HEK293 (cell line): Measurements from ENCODE around the gene TFB2M.

Experiments used
- CTCF ChIA-PET: fragments of 350-600 bp; formaldehyde crosslinking; extraction: SDS; loops from one replicate; lab custom pipeline; 2021; ENCODE audit warnings: antibody characterized with exemption; lab: Yijun Ruan, JAX
- POLR2A ChIA-PET: fragments of 300-600 bp; formaldehyde crosslinking; extraction: SDS; loops from one replicate; lab custom pipeline; 2020; ENCODE audit warnings: antibody characterized with exemption, inconsistent platforms; lab: Yijun Ruan, JAX
- H3K27ac ChIP-seq: fragments of 200-500 bp; sonication (Bioruptor generic); 2 replicates; pipeline ENCODE4 v1.5.1; 2014; ENCODE audit warnings: low read depth, low read length, control low read depth, inconsistent platforms; ENCODE audit errors: extremely low read depth
- H3K36me3 ChIP-seq, 2 experiments: fragments of 200-500 bp in 1 of 2; sonication (Bioruptor generic) in 1 of 2; 1 replicate in 1 of 2; 2 replicates in 1 of 2; pipeline ENCODE4 v1.5.1; 2014 to 2017; ENCODE audit warnings: inconsistent platforms in 2 of 2, low read length in 2 of 2; ENCODE audit not compliant: control insufficient read depth in 2 of 2, insufficient read depth in 1 of 2
- H3K4me1 ChIP-seq: fragments of 200-500 bp; sonication (Bioruptor generic); 2 replicates; pipeline ENCODE4 v1.5.1; 2014; ENCODE audit warnings: mild to moderate bottlenecking, low read length, inconsistent platforms; ENCODE audit not compliant: control insufficient read depth, insufficient read depth
- H3K4me3 ChIP-seq: 2 replicates; pipeline ENCODE4 v1.5.1; 2011; ENCODE audit warnings: low read depth, mild to moderate bottlenecking, control low read depth, low read length, moderate library complexity
- H3K9me3 ChIP-seq: fragments of 200-500 bp; sonication (Bioruptor generic); 2 replicates; pipeline ENCODE4 v1.5.1; 2014; ENCODE audit warnings: low read depth, low read length, inconsistent platforms; ENCODE audit not compliant: control insufficient read depth, insufficient read depth
- GLI2 ChIP-seq: fragments of 450-650 bp; formaldehyde crosslinking; IDR thresholded peaks from 2 replicates; pipeline ENCODE4; 2017; ENCODE audit warnings: missing biosample characterization, missing genetic modification characterization, low read depth, borderline replicate concordance
- KLF1 ChIP-seq: fragments of 450-650 bp; formaldehyde crosslinking; IDR thresholded peaks from 2 replicates; pipeline ENCODE4 v1.5.1; 2016; ENCODE audit warnings: missing biosample characterization, missing genetic modification characterization
- KLF7 ChIP-seq: fragments of 450-650 bp; formaldehyde crosslinking; IDR thresholded peaks from 2 replicates; pipeline ENCODE4 v1.5.1; 2016; ENCODE audit warnings: missing biosample characterization, missing genetic modification characterization, borderline replicate concordance
- MEIS1 ChIP-seq: sonication (generic); formaldehyde crosslinking; IDR thresholded peaks from 2 replicates; pipeline ENCODE4 v1.8.1; 2022; ENCODE audit warnings: missing genetic modification reagents, mild to moderate bottlenecking, borderline replicate concordance
- ZNF10 ChIP-seq: fragments of 450-650 bp; formaldehyde crosslinking; IDR thresholded peaks from 2 replicates; pipeline ENCODE4 v1.5.1; 2017; ENCODE audit warnings: missing biosample characterization, missing genetic modification characterization
- ZNF16 ChIP-seq: fragments of 450-650 bp; formaldehyde crosslinking; IDR thresholded peaks from 2 replicates; pipeline ENCODE4 v1.5.1; 2016; ENCODE audit warnings: low read depth, missing biosample characterization, missing genetic modification characterization
- ZNF2 ChIP-seq: fragments of 450-650 bp; formaldehyde crosslinking; IDR thresholded peaks from 2 replicates; pipeline ENCODE4 v1.5.1; 2016; ENCODE audit warnings: missing biosample characterization, missing genetic modification characterization
- ZNF211 ChIP-seq: fragments of 450-650 bp; formaldehyde crosslinking; IDR thresholded peaks from 2 replicates; pipeline ENCODE4 v1.5.1; 2016; ENCODE audit warnings: low read depth, missing biosample characterization, missing genetic modification characterization
- ZNF354C ChIP-seq: fragments of 450-650 bp; formaldehyde crosslinking; IDR thresholded peaks from 2 replicates; pipeline ENCODE4 v1.5.1; 2016; ENCODE audit warnings: missing biosample characterization, missing genetic modification characterization, low read depth, borderline replicate concordance
- ZNF629 ChIP-seq: fragments of 450-650 bp; formaldehyde crosslinking; IDR thresholded peaks from 2 replicates; pipeline ENCODE4 v1.5.1; 2017; ENCODE audit warnings: missing biosample characterization, missing genetic modification characterization
- ZNF701 ChIP-seq: fragments of 450-650 bp; formaldehyde crosslinking; IDR thresholded peaks from 2 replicates; pipeline ENCODE4 v1.5.1; 2016; ENCODE audit warnings: missing biosample characterization, missing genetic modification characterization
- TF ChIP-seq, protein P1 (sequence below): fragments of 450-650 bp; formaldehyde crosslinking; IDR thresholded peaks from 2 replicates; pipeline ENCODE4 v1.5.1; 2017; ENCODE audit warnings: missing biosample characterization, missing genetic modification characterization
- TF ChIP-seq, protein P2 (sequence below): fragments of 450-650 bp; formaldehyde crosslinking; conservative IDR thresholded peaks from 2 replicates; pipeline ENCODE4 v1.5.1; 2016; ENCODE audit warnings: low read depth, missing biosample characterization, missing genetic modification characterization
- TF ChIP-seq, protein P3 (sequence below): sonication (generic); formaldehyde crosslinking; IDR thresholded peaks from 2 replicates; pipeline ENCODE4 v1.8.1; 2022; ENCODE audit warnings: mild to moderate bottlenecking, moderate library complexity, missing genetic modification reagents
- TF ChIP-seq, protein P4 (sequence below): fragments of 450-650 bp; formaldehyde crosslinking; optimal IDR thresholded peaks from 2 replicates; pipeline ENCODE3; 2016; ENCODE audit warnings: missing biosample characterization, mild to moderate bottlenecking, missing genetic modification characterization
- TF ChIP-seq, protein P5 (sequence below): fragments of 450-650 bp; formaldehyde crosslinking; IDR thresholded peaks from 2 replicates; pipeline ENCODE4 v1.5.1; 2016; ENCODE audit warnings: missing biosample characterization, missing genetic modification characterization
- TF ChIP-seq, protein P6 (sequence below): fragments of 450-650 bp; formaldehyde crosslinking; IDR thresholded peaks from 2 replicates; pipeline ENCODE4 v1.5.1; 2016; ENCODE audit warnings: missing biosample characterization, missing genetic modification characterization, low read depth
- TF ChIP-seq, protein P7 (sequence below): fragments of 450-650 bp; formaldehyde crosslinking; IDR thresholded peaks from 2 replicates; pipeline ENCODE4 v1.5.1; 2016; ENCODE audit warnings: missing biosample characterization, missing genetic modification characterization

Gene TFB2M

DNA sequence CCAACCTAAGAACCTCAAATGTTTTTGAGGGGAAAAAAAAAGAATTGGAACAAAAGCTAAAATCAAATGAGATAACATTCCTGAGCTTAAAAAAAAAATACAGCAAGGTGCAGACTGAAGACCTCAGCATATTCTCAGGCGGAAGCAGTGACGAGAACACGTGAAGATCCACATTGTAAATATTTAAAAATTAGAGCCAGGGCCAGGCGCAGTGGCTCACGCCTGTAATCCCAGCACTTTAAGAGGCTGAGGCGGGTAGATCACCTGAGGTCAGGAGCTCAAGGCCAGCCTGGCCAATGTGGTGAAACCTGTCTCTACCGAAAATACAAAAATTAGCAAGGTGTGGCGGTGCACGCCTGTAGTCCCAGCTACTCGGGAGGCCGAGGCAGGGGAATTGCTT lies 15.7 kb downstream of the TFB2M start:
- Histone ChIP-seq H3K4me3 (no peak overlapping the region), H3K4me1 (no peaks in the 10 kb centered on the region), H3K36me3 (peaks cover 0 to 48% of the 10 kb centered on the region in 2 experiments; a peak in 2 of 3 replicates)
- TF ChIP-seq, protein P1, sequence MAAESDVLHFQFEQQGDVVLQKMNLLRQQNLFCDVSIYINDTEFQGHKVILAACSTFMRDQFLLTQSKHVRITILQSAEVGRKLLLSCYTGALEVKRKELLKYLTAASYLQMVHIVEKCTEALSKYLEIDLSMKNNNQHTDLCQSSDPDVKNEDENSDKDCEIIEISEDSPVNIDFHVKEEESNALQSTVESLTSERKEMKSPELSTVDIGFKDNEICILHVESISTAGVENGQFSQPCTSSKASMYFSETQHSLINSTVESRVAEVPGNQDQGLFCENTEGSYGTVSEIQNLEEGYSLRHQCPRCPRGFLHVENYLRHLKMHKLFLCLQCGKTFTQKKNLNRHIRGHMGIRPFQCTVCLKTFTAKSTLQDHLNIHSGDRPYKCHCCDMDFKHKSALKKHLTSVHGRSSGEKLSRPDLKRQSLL = no peak
- TF ChIP-seq ZNF354C (tag by site-specific recombination) = no peak
- no peak for TF ChIP-seq ZNF2 (tag by site-specific recombination)
- TF ChIP-seq, all 188 proteins: peak for 0
- POLR2A ChIA-PET = no interaction called here
- CTCF ChIA-PET = no interaction called here
- H3K27ac ChIP-seq = no peak overlapping the region
- no peaks in the 10 kb centered on the region for H3K9me3 ChIP-seq

DNA sequence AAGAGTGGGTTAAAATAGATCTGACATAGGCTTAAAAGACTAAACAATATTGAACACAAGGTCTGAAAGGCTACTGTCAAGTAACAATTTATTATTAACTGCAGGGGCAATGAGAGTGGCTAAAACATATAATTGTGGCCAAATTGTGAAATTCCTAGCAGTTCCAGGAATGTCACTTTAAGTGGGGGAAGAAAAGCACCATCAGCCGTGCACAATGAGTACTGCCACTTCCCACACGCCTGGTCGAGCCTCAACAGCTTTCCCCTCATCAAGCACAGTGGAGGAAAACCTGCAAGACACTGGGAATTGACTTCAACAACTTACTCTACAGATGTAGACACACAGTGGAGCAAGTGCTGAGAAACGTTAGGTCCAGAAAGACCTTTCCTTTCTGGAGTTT lies 16.4 kb downstream of the TFB2M start:
- Histone ChIP-seq H3K4me1 (no peaks in the 10 kb centered on the region), H3K36me3 (peaks cover 0 to 41% of the 10 kb centered on the region in 2 experiments; a peak in 2 of 3 replicates), H3K9me3 (no peaks in the 10 kb centered on the region), H3K4me3 (no peak overlapping the region), H3K27ac (no peak overlapping the region)
- CTCF ChIA-PET = no interaction called here
- POLR2A ChIA-PET = no interaction called here
- no peak for TF ChIP-seq KLF7 (tag by site-specific recombination)
- TF ChIP-seq ZNF10 = no peak
- no peak for TF ChIP-seq ZNF211 (tag by site-specific recombination)

DNA sequence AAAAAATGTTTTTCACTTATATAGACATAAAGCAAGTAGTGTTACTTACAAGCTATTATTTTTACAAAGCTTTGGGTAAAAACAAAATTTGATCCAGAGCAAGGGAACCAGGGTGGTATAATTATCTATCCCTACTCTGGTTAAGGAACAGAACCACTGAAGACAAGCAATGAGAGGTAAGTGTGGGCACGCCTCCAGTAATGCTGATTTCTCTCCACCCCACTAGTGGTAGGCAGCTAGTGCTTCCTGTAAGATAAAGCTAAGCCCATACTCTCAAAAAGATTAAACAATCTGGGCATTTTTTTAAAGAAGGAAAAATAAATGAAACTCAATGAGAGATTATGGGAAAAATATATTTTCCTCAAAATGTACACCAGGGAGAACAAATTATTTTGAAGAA lies 22.1 kb downstream of the TFB2M start:
- Histone ChIP-seq H3K27ac (no peak overlapping the region), H3K36me3 (peaks cover 0 to 38% of the 10 kb centered on the region in 2 experiments; a peak in 2 of 3 replicates), H3K4me1 (no peaks in the 10 kb centered on the region), H3K9me3 (no peaks in the 10 kb centered on the region), H3K4me3 (no peak overlapping the region)
- POLR2A ChIA-PET = no interaction called here
- TF ChIP-seq, protein P2, sequence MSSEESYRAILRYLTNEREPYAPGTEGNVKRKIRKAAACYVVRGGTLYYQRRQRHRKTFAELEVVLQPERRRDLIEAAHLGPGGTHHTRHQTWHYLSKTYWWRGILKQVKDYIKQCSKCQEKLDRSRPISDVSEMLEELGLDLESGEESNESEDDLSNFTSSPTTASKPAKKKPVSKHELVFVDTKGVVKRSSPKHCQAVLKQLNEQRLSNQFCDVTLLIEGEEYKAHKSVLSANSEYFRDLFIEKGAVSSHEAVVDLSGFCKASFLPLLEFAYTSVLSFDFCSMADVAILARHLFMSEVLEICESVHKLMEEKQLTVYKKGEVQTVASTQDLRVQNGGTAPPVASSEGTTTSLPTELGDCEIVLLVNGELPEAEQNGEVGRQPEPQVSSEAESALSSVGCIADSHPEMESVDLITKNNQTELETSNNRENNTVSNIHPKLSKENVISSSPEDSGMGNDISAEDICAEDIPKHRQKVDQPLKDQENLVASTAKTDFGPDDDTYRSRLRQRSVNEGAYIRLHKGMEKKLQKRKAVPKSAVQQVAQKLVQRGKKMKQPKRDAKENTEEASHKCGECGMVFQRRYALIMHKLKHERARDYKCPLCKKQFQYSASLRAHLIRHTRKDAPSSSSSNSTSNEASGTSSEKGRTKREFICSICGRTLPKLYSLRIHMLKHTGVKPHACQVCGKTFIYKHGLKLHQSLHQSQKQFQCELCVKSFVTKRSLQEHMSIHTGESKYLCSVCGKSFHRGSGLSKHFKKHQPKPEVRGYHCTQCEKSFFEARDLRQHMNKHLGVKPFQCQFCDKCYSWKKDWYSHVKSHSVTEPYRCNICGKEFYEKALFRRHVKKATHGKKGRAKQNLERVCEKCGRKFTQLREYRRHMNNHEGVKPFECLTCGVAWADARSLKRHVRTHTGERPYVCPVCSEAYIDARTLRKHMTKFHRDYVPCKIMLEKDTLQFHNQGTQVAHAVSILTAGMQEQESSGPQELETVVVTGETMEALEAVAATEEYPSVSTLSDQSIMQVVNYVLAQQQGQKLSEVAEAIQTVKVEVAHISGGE (tag by site-specific recombination) = no peak
- TF ChIP-seq, protein P3, sequence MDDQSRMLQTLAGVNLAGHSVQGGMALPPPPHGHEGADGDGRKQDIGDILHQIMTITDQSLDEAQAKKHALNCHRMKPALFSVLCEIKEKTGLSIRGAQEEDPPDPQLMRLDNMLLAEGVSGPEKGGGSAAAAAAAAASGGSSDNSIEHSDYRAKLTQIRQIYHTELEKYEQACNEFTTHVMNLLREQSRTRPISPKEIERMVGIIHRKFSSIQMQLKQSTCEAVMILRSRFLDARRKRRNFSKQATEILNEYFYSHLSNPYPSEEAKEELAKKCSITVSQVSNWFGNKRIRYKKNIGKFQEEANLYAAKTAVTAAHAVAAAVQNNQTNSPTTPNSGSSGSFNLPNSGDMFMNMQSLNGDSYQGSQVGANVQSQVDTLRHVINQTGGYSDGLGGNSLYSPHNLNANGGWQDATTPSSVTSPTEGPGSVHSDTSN (CRISPR knock-in tag) = no peak
- no peak for TF ChIP-seq ZNF629 (tag by site-specific recombination)
- TF ChIP-seq, protein P4, sequence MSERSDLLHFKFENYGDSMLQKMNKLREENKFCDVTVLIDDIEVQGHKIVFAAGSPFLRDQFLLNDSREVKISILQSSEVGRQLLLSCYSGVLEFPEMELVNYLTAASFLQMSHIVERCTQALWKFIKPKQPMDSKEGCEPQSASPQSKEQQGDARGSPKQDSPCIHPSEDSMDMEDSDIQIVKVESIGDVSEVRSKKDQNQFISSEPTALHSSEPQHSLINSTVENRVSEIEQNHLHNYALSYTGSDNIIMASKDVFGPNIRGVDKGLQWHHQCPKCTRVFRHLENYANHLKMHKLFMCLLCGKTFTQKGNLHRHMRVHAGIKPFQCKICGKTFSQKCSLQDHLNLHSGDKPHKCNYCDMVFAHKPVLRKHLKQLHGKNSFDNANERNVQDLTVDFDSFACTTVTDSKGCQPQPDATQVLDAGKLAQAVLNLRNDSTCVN (tag by site-specific recombination) = no peak
- no peak for TF ChIP-seq GLI2 (tag by site-specific recombination)
- TF ChIP-seq KLF1 = no peak
- TF ChIP-seq, protein P5, sequence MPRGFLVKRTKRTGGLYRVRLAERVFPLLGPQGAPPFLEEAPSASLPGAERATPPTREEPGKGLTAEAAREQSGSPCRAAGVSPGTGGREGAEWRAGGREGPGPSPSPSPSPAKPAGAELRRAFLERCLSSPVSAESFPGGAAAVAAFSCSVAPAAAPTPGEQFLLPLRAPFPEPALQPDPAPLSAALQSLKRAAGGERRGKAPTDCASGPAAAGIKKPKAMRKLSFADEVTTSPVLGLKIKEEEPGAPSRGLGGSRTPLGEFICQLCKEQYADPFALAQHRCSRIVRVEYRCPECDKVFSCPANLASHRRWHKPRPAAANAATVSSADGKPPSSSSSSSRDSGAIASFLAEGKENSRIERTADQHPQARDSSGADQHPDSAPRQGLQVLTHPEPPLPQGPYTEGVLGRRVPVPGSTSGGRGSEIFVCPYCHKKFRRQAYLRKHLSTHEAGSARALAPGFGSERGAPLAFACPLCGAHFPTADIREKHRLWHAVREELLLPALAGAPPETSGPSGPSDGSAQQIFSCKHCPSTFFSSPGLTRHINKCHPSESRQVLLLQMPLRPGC (tag by site-specific recombination) = no peak
- TF ChIP-seq, protein P6, sequence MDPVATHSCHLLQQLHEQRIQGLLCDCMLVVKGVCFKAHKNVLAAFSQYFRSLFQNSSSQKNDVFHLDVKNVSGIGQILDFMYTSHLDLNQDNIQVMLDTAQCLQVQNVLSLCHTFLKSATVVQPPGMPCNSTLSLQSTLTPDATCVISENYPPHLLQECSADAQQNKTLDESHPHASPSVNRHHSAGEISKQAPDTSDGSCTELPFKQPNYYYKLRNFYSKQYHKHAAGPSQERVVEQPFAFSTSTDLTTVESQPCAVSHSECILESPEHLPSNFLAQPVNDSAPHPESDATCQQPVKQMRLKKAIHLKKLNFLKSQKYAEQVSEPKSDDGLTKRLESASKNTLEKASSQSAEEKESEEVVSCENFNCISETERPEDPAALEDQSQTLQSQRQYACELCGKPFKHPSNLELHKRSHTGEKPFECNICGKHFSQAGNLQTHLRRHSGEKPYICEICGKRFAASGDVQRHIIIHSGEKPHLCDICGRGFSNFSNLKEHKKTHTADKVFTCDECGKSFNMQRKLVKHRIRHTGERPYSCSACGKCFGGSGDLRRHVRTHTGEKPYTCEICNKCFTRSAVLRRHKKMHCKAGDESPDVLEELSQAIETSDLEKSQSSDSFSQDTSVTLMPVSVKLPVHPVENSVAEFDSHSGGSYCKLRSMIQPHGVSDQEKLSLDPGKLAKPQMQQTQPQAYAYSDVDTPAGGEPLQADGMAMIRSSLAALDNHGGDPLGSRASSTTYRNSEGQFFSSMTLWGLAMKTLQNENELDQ (tag by site-specific recombination) = no peak
- no peak for TF ChIP-seq ZNF701 (tag by site-specific recombination)
- TF ChIP-seq, protein P7, sequence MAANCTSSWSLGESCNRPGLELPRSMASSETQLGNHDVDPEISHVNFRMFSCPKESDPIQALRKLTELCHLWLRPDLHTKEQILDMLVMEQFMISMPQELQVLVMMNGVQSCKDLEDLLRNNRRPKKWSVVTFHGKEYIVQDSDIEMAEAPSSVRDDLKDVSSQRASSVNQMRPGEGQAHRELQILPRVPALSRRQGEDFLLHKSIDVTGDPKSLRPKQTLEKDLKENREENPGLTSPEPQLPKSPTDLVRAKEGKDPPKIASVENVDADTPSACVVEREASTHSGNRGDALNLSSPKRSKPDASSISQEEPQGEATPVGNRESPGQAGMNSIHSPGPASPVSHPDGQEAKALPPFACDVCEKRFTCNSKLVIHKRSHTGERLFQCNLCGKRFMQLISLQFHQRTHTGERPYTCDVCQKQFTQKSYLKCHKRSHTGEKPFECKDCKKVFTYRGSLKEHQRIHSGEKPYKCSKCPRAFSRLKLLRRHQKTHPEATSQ (tag by site-specific recombination) = no peak
- TF ChIP-seq ZNF16 (tag by site-specific recombination) = no peak
- no peak for TF ChIP-seq MEIS1 (CRISPR knock-in tag)
- CTCF ChIA-PET = interaction anchor here (1.4 kb wide), 1 partner anchor 46 kb away, joined by 3 read pairs; no protein-coding TSS in a partner anchor
